ENCODE results near the gene MORN3. TPM values are rescaled to one million over a fixed set of nuclear protein-coding genes. Genes with fewer than 3 reads are reported as not detected.
A peak's percentile ranks its signal among the peaks of the same experiment; 100 is the strongest.

MORN3 gene
- total RNA-seq, 2 experiments from 2014 or later = 0.51 to 1.1 TPM

- ATAC-seq = peak; percentile 66
- Mint-ChIP-seq H3K9me3 (no peaks in the 10 kb centered on the region), H3K4me3 (peak overlapping the region; percentile 94), H3K36me3 (ENCODE audit: low read depth) (peaks cover 39% of the 10 kb centered on the region), H3K4me1 (ENCODE audit: low read depth) (peaks cover 38% of the 10 kb centered on the region), H3K27me3 (no peaks in the 10 kb centered on the region), H3K27ac (peak overlapping the region; percentile 97)
- CTCF ChIA-PET = interaction anchor here (0.9 to 9.2 kb wide), 20 partner anchors 10 to 167 kb away, joined by 3 to 76 read pairs (median 6); partner anchors contain the start of genes KDM2B, MORN3, RHOF and TMEM120B
- intact Hi-C loops (cut with micrococcal nuclease) = loop anchor here (5.0 to 10.0 kb wide), 4 partner anchors 35 to 122 kb away; no protein-coding TSS in a partner anchor
- POLR2A ChIA-PET = interaction anchor here (0.6 to 5.3 kb wide), 34 partner anchors 9 to 174 kb away, joined by 3 to 69 read pairs (median 5); partner anchors contain the start of genes KDM2B and MORN3
- TF ChIP-seq, protein P1, sequence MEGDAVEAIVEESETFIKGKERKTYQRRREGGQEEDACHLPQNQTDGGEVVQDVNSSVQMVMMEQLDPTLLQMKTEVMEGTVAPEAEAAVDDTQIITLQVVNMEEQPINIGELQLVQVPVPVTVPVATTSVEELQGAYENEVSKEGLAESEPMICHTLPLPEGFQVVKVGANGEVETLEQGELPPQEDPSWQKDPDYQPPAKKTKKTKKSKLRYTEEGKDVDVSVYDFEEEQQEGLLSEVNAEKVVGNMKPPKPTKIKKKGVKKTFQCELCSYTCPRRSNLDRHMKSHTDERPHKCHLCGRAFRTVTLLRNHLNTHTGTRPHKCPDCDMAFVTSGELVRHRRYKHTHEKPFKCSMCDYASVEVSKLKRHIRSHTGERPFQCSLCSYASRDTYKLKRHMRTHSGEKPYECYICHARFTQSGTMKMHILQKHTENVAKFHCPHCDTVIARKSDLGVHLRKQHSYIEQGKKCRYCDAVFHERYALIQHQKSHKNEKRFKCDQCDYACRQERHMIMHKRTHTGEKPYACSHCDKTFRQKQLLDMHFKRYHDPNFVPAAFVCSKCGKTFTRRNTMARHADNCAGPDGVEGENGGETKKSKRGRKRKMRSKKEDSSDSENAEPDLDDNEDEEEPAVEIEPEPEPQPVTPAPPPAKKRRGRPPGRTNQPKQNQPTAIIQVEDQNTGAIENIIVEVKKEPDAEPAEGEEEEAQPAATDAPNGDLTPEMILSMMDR (IDR thresholded peaks at IDR 0.05) = no peak
- DNase-seq = peak; percentile 96
Observed at GRCh38 chr12:121626853-121627640, 42.4 kb downstream of the MORN3 start.

GRCh38 chr12:121626087-121626852 lies 43.2 kb downstream of the MORN3 start, which contains the start of gene ORAI1:
Gene ORAI1 (plus strand): TSS chr12:121626530.
- H3K36me3 Mint-ChIP-seq (ENCODE audit: low read depth) = peaks cover 33% of the 10 kb centered on the region
- peaks cover 33% of the 10 kb centered on the region for H3K4me1 Mint-ChIP-seq (ENCODE audit: low read depth)
- H3K9me3 Mint-ChIP-seq = no peaks in the 10 kb centered on the region
- ChIA-PET CTCF (interaction anchor here (0.6 to 9.2 kb wide), 22 partner anchors 10 to 168 kb away, joined by 3 to 76 read pairs (median 6); partner anchors contain the start of genes KDM2B, MORN3, RHOF and TMEM120B), POLR2A (interaction anchor here (0.6 to 5.3 kb wide), 23 partner anchors 11 to 175 kb away, joined by 3 to 69 read pairs (median 8); partner anchors contain the start of genes KDM2B and MORN3)
- no peaks in the 10 kb centered on the region for H3K27me3 Mint-ChIP-seq
- H3K27ac Mint-ChIP-seq = peak within 1 kb of the TSS; percentile 97
- intact Hi-C loops (cut with micrococcal nuclease) = loop anchor here (5.0 to 10.0 kb wide), 4 partner anchors 34 to 121 kb away; no protein-coding TSS in a partner anchor
- DNase-seq (peak; percentile 98), ATAC-seq (peak; percentile 61)
- TF ChIP-seq, protein P1 (IDR thresholded peaks at IDR 0.05) = no peak
- peak within 1 kb of the TSS; percentile 94 for H3K4me3 Mint-ChIP-seq

GRCh38 chr12:121620333-121620891 lies 49.0 kb downstream of the MORN3 start:
- Mint-ChIP-seq H3K27ac (no peak overlapping the region), H3K4me3 (no peak overlapping the region), H3K9me3 (no peaks in the 10 kb centered on the region), H3K27me3 (no peaks in the 10 kb centered on the region), H3K4me1 (ENCODE audit: low read depth) (peaks cover 8% of the 10 kb centered on the region), H3K36me3 (ENCODE audit: low read depth) (no peaks in the 10 kb centered on the region)
- intact Hi-C loops (cut with micrococcal nuclease) = loop anchor here (10.0 kb wide), 2 partner anchors 66 to 116 kb away; no protein-coding TSS in a partner anchor
- ChIA-PET CTCF (interaction anchor here (0.9 to 9.2 kb wide), 4 partner anchors 46 to 143 kb away, joined by 3 to 69 read pairs (median 4); no protein-coding TSS in a partner anchor), POLR2A (interaction anchor here (0.9 kb wide), 1 partner anchor 16 kb away, joined by 4 read pairs; no protein-coding TSS in a partner anchor)
- ATAC-seq (no peak), DNase-seq (no peak)
- TF ChIP-seq, protein P1 (IDR thresholded peaks at IDR 0.05) = no peak

DNA sequence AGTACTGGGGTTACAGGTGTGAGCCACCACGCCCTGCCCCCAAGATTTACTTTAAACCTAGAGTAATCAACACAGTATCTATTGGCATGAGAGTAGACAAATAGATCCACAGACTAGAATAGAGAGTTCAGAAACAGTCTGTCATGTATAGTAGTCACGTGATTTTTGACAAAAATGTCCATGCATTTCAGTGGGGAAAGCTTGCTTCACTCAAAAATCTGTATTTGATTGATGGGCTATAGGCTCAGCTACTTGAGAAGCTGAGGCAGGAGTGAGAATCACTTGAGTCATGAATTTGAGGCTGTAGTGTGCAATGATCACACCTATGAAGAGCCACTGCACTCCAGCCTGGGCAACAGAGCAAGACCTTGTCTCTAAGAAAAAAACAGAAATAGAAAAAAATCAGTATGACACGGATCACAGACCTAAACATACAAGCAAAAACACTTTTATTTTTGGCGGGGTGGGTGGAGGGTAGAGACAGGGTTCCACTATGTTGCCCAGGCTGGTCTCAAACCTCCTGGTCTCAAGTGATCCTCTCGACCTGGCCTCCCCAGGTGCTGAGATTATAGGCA lies 50.7 kb downstream of the MORN3 start:
- DNase-seq (no peak), ATAC-seq (no peak)
- Mint-ChIP-seq H3K27me3 (no peaks in the 10 kb centered on the region), H3K36me3 (ENCODE audit: low read depth) (no peaks in the 10 kb centered on the region), H3K4me3 (no peak overlapping the region), H3K9me3 (no peaks in the 10 kb centered on the region), H3K4me1 (ENCODE audit: low read depth) (peaks cover 2% of the 10 kb centered on the region), H3K27ac (no peak overlapping the region)
- TF ChIP-seq, protein P1 (IDR thresholded peaks at IDR 0.05) = no peak
- ChIA-PET POLR2A (interaction anchor here (1.1 to 1.7 kb wide), 2 partner anchors 9 to 79 kb away, joined by 3 read pairs; no protein-coding TSS in a partner anchor), CTCF (interaction anchor here (0.5 to 1.7 kb wide), 3 partner anchors 15 to 142 kb away, joined by 3 to 4 read pairs (median 3); no protein-coding TSS in a partner anchor)
- intact Hi-C loops (cut with micrococcal nuclease) = no loop called here

All from activated CD8-positive, alpha-beta T cell treated with anti-CD3 and anti-CD28 coated beads for 36 hours (primary cell).